Activated CD8-positive, alpha-beta memory T cell treated with anti-CD3 and anti-CD28 coated beads for 1 hour (primary cell): ENCODE data around the gene HOXD13.

ENCODE experiments used
- DNase-seq, 2 donors: peaks; one replicate each; pipeline ENCODE4 v3.0.0-alpha.2; 2020; ENCODE audit warnings: low read depth in 1 of 2; ENCODE audit errors: extremely low read depth in 1 of 2

HOXD13 gene

DNA sequence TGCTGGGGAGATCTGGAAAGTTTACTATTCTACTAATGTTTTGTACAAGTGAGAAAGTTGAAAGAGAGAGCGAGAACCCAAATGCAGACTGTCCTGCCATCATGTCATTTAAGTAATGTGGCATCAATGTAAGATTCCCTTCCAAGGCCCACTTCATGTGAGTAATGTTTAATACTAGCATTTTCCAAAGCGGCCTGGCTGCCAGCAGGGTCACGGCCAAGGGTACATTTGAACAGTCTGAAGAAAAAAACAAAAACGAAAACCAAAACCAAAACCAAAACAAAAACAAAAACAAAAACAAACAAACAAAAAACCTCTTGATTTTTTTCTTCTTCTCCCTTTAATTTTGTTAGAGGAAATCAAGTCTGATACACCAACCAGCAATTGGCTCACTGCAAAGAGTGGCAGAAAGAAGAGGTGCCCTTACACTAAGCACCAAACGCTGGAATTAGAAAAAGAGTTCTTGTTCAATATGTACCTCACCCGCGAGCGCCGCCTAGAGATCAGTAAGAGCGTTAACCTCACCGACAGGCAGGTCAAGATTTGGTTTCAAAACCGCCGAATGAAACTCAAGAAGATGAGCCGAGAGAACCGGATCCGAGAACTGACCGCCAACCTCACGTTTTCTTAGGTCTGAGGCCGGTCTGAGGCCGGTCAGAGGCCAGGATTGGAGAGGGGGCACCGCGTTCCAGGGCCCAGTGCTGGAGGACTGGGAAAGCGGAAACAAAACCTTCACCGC is 26.2 kb downstream of the HOXD13 start:
- no peak for DNase-seq

DNA sequence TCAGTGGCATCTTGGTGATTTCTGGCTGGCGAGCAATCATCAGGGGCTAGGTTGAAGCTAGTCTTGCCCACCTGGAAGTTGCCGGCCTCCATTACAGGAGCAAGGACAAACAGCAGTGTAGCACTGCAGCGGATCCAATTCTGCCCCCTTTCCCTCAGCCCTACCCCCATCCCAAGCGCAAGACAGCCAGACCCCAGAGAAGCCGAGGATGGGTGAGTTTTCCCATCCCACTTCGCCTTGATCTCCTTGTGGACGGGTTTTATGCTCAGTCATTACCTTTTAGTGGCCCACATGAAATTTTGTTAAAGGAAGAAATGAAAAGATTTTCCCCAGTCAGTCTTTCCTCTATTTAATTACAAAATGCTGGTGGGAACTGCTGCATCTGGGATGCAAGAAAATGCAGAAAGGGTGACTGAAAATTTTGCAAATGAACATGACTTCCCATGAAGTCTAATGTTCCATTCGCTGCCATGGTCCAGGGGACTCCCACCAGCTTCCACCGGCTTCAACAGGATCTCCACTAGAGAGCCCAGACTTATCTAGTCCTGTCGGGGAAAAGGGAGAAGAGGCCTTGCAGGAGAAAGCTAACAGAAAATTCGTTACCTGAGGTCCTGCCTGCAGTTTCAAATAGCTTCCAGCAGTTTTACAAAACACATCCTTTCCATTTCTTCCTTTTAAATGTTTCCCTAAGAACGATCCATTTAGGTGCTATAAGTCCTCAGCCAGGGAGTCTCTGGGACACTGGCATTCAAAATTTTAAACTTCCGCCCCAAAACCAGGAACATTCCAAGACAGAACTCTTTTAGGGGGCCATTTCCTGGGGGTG is 28.1 kb downstream of the HOXD13 start:
- no peak for DNase-seq

DNA sequence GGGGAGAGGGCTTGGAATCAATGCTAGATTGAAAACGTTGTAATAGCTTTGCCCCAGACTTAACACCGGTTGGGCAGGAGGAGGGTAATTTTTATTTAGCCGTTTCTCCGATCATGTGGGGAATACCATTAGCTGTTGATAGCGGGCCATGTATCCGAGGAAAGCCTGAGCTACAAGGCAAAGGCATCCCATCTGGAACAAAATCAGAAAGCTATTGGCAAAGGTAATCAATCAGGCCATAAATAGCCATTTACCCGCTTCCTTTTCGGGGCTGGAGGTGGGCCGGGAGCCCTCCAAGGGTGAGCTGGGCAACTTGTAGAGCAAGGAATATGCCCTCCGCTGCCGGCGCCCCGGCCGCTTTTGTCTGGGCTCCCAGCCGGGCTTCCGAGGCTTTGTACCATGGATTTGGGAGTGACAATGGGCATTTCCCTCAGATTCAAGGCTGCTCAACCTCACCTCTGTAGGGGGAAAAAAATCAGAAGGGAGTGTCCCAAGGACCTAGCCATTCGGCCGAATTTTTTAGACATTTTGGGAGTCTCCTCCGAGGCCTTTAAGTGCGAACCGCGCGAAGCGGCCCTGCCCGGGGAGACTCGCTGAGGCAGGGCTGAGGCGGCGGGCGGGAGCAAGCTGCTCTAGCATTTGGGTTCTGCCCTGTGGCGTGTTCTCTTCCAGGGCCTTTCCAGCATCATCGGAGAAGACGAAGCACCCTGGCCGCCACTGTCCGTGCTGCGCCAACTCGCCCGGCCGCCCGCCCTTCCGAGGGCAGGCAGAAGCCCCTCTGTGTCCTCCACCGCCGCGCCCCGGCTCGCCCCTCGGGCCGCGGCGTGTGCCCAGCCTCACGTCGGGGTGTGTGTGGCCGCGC is 28.9 kb downstream of the HOXD13 start:
- no peak for DNase-seq

DNA sequence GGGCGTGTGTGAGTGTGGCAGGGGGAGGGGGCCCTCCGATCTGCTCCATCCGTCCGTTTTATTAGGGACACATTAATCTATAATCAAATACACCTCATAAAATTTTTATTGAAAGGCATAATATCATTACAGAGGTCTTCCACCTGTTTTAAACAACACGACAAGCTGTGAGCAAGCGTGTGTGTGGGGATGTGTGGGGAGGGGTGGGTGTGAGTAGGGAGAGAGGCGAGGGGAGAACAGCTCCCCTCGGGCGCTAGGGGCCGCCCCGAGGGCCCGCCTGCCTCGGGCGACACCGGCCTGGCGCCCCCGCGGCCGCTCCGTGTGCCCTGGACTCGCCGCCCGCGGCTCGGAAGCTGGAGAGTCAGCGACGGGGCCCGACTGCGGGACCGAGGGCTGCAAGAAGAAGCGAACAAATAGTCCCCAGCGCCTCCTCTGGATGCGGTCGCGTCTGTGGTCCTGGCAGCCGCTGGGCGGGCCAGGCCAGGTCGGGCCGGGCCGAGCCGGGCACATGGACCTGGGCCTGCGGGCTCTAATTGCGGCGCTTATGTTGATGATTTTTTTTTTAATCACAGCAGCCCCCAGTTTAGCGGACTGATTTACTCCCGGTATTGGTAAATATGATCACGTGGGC is 29.6 kb downstream of the HOXD13 start:
- DNase-seq = no peak

DNA sequence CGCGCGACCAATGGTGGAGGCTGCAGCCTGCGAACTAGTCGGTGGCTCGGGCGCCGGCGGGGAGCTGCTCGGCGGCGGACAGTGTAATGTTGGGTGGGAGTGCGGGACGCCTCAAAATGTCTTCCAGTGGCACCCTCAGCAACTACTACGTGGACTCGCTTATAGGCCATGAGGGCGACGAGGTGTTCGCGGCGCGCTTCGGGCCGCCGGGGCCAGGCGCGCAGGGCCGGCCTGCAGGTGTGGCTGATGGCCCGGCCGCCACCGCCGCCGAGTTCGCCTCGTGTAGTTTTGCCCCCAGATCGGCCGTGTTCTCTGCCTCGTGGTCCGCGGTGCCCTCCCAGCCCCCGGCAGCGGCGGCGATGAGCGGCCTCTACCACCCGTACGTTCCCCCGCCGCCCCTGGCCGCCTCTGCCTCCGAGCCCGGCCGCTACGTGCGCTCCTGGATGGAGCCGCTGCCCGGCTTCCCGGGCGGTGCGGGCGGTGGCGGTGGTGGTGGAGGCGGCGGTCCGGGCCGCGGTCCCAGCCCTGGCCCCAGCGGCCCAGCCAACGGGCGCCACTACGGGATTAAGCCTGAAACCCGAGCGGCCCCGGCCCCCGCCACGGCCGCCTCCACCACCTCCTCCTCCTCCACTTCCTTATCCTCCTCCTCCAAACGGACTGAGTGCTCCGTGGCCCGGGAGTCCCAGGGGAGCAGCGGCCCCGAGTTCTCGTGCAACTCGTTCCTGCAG is 30.3 kb downstream of the HOXD13 start, which contains the start of gene HOXD9:
HOXD9 (plus strand) TSS at position 37 of the 728 bp plus-strand sequence; CDS start at position 87, 50 bp downstream.
- no peak for DNase-seq

DNA sequence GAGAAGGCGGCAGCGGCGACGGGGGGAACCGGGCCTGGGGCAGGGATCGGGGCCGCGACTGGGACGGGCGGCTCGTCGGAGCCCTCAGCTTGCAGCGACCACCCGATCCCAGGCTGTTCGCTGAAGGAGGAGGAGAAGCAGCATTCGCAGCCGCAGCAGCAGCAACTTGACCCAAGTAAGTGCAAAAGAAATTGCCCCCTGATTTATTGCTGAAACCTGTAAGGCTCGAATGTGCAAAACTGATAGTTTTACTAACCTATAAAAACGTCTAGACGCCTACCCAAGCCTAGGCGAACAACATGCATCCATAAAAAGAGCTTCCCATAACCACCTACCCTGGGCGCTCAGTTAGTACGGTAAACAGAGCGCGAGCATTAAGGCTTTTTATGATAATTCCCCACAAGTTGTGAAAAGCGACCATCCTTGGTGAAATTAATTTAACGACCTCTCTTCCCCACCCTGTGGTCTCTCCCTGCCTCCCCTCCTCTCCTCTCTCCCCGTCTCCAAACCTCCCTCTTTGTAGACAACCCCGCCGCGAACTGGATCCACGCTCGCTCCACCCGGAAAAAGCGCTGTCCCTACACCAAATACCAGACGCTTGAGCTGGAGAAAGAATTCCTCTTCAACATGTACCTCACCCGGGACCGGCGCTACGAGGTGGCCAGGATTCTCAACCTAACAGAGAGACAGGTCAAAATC is 31.0 kb downstream of the HOXD13 start:
- no peak for DNase-seq

DNA sequence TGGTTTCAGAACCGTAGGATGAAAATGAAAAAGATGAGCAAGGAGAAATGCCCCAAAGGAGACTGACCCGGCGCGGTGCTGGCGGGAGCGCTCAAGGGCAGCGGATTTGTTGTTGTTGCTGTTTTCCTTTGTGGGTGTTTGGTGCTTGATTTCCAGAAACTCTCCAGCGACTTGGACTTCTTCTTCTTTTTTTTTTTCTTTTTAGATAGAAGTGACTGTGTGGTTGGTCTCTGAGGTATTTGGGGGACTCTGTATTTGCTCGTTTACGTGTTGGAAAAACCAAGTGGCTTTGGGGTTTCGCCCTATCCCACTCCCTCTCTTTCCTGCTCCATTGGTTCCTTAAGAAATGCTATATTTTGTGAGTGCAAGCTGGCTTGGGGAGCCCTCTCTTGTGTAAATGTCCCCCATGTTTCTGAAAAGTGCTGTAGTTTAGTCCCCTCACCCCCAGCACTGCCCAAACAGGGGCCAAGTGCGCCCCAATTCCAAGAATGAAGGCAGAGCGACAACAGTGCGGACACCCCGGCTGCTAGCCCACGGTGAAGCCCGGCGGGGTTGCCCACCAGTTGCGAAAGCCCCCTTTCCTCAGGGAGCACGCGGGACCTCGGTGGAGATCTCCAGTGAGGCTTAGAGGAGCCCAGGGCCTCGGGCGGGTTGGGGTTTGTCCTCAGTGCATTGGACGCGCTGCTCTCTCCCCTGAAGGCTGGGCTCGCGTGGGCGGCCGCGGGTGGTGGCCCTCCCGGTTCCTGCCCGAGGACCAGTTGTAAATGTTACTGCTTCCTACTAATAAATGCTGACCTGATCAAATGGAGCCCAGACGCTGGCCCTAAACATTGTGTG is 31.8 kb downstream of the HOXD13 start:
- no peak for DNase-seq

DNA sequence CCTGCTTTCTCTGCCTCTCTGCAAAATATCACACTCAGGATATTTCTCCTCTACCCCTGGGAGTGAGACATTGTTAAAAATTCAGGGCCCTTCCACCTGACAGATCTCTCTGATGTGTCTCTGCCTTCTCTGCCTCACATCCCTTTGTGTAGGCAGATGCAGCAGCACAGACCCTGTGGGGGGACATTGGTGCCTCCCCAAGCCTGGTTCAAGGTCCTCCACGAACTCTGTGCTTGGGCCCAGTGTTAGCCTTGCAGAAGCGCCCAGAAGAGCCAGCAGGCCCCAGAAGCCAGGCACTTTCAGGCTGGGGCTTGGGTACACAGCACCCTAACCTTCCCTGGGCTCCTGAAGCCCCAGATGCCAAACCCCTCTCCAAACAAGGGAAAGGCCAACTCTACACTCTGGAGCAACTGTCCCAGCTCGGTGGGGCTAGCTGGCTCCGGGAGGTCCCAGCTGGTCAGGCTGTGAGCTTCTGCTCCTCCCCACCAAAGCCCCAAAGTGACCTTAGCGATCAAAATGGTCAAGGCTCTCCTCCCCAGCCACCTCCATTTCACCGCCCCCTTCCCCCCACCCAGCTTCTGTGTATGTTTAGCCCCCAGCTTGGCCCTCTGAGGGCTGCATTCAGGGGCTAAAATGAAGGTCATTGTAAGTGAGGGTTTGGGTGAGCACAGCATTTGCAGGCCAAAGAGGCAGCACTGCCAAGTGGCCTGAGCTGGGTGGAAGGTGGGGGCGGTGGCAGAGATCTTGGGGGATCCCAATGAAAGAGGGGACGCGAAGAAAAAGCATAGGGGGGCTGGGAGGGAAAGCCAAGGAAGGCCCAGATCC is 32.6 kb downstream of the HOXD13 start:
- DNase-seq = no peak

DNA sequence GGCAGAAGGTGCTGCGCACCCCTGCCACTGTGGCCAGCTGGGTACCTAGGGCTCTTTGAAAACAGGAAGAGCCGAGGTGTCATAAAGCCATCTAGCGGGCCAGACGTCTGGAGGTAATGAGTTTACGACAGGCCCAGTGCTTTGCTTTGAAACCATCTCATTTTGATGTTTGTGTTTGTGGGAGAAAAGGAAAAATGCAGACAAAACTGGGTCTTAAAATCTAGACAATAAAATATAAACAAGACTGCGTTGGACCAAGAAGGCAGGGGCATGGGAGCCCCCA is 33.2 kb downstream of the HOXD13 start:
- DNase-seq = no peak

DNA sequence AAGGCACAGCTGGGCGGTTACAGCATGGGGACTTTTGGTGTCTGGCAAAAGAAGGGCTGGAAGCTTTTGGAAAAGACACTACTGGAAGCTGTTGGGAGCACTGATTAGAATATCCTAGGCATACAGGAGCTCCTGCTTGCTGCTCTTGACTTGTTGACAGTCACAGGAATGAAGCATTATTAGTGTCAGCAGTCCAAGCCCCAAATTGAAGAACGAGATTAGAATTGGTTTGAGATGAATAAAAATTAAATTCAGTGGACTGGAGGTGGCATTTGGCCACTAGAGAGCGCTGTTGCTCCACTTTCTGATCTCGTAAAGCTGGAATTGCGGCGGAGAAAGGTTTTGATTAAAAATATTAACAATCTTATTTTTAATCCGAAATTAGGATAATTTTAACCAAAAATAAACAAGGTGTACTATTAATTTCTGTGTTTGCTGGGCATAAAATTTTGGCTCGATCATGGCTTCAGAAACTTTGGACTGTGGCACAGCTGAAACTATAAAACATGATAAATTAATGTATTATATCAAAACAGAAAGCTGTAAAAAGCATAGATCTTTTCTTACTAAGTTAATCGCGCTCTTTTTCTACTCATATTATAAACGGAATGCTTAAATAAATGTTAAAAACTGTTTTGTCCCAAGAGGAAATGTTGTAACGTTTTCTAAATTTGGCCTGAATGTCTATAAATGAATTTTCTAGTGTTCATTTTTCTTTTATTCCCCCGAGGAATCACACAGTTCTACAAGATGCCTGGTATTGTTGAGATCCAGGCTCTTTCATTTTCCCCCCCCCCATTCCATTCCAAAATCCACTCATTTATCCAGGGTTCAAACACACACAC is 34.6 kb downstream of the HOXD13 start:
- DNase-seq = peak; percentile 37 to 57

DNA sequence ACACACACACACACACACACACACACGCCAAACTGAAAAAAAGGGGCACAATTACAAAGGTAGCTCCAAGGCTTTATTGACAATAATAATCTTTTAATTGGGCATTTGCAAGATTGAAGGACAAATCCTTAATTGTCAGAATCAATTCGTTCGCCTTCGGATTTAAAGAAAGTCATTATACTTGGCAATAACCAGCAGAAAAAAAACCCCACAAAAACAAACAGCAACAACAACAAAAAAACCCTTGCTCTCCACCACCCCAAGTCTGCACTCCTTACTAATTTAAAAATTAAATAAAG is 35.2 kb downstream of the HOXD13 start:
- DNase-seq = no peak

DNA sequence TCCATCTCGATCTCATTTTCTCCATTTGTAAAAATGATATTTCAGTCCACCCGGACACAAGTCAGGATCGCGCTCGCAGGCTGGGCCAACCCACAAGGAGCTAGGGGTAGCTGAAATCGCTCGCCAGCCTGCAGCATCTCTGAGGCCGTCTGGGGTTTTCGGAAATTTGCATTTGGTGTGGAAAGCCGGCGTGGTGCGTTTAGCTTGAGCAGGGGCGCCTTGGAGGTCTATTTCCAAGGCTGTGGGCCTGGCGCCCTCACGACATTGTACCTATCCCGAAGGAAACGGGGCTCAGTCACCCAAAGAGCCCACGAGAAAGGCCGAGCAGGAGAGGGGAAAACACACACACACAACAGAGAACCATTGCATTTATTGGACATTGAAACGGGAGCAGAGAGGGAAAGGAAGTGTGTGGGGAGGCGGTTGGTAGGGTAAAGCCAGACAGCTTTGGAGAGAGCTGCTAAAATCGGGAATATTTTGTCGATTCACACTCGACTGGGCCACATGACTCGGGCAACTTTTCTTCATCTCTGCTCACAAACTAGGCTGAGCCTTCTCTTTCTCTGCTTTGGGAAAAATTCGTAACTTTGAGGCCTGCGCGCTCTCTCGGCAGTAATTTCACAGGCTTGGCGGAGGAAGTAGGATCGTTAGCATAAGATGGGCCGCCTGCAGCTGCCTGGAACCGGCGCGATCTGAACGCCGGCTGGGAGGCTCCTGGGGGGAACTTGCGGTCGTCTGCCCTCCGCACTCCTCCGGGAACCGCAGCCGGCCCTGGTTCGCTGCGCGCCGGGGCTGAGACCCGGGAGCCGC is 35.9 kb downstream of the HOXD13 start:
- no peak for DNase-seq

DNA sequence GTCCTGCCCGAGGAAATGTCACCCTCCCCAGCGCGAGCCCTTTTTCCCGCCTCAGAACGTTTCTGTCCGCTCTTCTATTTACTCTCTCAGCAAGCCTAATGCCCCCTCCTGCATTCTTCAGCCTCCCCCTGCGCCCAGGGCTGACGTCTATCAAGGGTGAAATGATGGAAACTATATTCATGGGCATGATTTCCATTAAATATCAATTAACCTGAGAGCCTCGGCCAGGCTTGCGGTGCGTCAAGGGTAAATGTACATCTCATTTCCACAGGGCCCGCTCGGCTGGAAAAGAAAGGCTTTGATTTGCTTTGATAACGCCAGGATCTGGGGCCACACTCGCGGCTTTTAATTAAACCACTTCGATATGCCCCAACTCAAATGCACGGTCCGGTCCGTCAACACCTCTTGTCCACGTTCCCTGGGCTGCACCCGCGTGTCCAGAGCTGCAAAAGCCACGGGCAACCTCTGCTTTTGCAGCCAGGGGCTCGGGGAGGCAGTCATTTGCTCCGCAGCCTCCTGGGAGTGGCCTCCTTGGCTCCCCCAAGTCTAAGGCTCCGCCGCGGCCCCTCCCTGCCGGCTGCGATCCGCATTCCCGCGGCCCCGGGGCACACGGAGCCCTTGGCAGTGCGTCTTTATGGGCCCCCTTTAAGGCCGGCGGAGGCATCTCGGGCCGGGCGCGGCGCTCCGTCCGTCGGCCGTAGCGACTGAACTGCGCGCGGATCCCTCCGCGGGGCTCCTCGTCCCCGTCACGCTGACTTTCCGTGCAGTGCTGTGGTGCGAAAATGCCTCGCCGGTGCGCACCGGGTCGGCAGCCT is 36.7 kb downstream of the HOXD13 start, which contains the start of gene HOXD8:
HOXD8 (plus strand) TSS at position 724 of the 815 bp plus-strand sequence. CDS start 662 bp downstream, outside the sequence.
- DNase-seq = no peak

DNA sequence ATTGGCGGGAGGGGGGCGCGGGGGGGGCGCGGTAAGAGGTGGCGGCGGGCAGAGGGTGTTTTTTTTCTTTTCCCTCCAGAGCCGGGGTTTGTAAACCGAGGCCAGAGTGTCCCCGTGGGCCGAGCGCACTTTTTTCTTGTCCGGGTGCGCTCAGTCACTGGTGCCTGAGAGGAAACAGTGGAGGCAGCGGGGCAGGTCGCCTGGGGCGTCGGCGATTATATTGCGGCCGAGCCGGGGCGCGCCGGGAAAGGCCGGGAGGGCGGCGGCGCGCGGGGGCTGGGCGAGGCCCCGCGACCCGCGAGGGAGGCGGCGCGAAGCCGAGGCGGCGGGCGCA is 37.3 kb downstream of the HOXD13 start:
- no peak for DNase-seq

DNA sequence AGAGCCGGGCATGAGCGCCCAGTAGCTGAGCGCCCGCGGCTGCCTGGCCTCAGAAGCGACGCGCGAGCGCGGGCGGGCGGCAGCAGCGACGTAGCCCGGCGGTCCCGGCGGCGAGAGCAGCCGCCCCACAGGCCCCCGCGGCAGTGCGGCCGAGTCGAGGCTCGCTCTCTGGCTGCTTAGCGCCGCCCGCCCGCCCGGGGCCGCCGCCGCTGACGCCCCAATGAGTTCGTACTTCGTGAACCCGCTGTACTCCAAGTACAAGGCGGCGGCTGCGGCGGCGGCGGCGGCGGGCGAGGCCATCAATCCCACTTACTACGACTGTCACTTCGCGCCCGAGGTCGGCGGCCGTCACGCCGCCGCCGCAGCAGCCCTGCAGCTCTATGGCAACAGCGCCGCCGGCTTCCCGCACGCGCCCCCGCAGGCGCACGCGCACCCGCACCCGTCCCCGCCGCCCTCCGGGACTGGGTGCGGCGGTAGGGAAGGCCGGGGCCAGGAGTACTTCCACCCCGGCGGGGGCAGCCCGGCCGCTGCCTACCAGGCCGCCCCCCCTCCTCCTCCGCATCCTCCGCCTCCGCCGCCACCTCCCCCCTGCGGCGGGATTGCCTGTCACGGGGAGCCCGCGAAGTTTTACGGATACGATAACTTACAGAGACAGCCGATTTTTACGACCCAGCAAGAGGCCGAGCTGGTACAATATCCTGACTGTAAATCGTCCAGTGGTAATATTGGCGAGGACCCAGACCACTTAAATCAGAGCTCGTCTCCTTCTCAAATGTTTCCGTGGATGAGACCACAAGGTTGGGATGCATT is 37.8 kb downstream of the HOXD13 start:
- DNase-seq = no peak
